Thyroid gland (tissue), 4 donors: Measurements from ENCODE around the gene NKTR. TPM values are rescaled to one million over a fixed set of nuclear protein-coding genes. Genes with fewer than 3 reads are reported as not detected.

Source experiments
- DNase-seq, 2 donors: peaks; one replicate each; pipeline ENCODE4 v3.0.0-alpha.2; 2019
- H3K27ac ChIP-seq, 3 donors: fragments of 200-600 bp; sonication (generic); 1 replicate in 2 of 3; 2 replicates in 1 of 3; pipeline ENCODE4 v1.5.1; 2016 to 2019; ENCODE audit warnings: mild to moderate bottlenecking in 1 of 3, moderate library complexity in 1 of 3
- H3K27me3 ChIP-seq: fragments of 200-600 bp; sonication (generic); one replicate; pipeline ENCODE4 v1.5.1; 2019
- H3K36me3 ChIP-seq, 2 donors: fragments of 200-600 bp; sonication (generic); one replicate each; pipeline ENCODE4 v1.5.1; 2016 to 2019
- H3K4me1 ChIP-seq, 2 donors: fragments of 200-600 bp; sonication (generic); one replicate each; pipeline ENCODE4 v1.5.1; 2017 to 2019
- H3K4me3 ChIP-seq, 3 donors: fragments of 200-600 bp; sonication (generic); replicated peaks in 1 of 3; 1 replicate in 2 of 3; 2 replicates in 1 of 3; pipeline ENCODE4 v1.5.1; 2016; ENCODE audit warnings: mild to moderate bottlenecking in 1 of 3
- H3K9me3 ChIP-seq: fragments of 200-600 bp; sonication (generic); one replicate; pipeline ENCODE4 v1.5.1; 2017
- CTCF ChIP-seq, 6 experiments: fragments of 200-600 bp in 3 of 6; fragments of 450-650 bp in 3 of 6; sonication (generic) in 3 of 6; IDR thresholded peaks; one replicate each; pipeline ENCODE4 v1.5.1; 2016 to 2019; ENCODE audit warnings: antibody characterized with exemption in 6 of 6, mild to moderate bottlenecking in 2 of 6, inconsistent platforms in 1 of 6, moderate library complexity in 1 of 6
- POLR2A ChIP-seq, 2 donors: fragments of 450-650 bp; IDR thresholded peaks; one replicate each; pipeline ENCODE4 v1.6.1; 2017; ENCODE audit warnings: antibody characterized with exemption in 2 of 2, mild to moderate bottlenecking in 2 of 2, moderate library complexity in 1 of 2
- WGBS, 2 donors: methylation state at CpG; one replicate each; pipeline ENCODE4 v1.1.5; 2017; 5-methylcytosine and 5-hydroxymethylcytosine counted together
- intact Hi-C: fragments of 100-400 bp; cut with DNase I; formaldehyde crosslinking; loops from one replicate; pipeline ENCODE4 v1.15.1; 2023
- total RNA-seq, 4 donors: library from RNA; depleted of rRNA; stranded (reverse); fragments of >200 nt; gene quantifications; one replicate each; pipeline ENCODE4 v1.2.3, GENCODE V29; 2016

The NKTR gene
- total RNA-seq, 4 donors from 2014 or later, result 157 to 383 (median 197) TPM

DNA sequence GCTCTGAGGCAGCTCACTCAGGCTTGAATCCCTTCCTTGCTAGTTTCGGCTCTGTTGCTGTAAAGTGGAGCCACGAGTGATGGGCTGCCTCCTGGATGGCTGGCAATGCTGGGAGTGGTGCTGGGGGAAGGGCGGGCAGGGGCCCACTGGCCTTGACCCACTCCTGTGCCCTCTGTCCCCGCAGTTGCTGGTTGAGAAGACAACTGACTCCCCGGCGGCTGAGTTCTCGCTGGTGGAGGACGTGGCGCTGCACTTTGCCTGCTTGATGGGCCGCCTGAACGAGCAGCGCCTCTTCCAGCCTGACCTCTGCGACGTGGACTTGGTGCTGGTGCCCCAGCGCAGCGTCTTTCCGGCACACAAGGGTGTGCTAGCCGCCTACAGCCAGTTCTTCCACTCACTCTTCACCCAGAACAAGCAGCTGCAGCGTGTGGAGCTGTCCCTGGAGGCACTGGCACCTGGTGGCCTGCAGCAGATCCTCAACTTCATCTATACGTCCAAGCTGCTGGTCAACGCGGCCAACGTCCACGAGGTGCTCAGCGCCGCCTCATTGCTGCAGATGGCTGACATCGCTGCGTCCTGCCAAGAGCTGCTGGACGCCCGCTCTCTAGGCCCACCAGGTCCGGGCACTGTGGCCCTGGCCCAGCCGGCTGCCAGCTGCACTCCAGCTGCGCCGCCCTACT is 57.7 kb downstream of the NKTR start:
- no peak for DNase-seq
- no peak for TF ChIP-seq CTCF (IDR thresholded peaks at IDR 0.05)
- TF ChIP-seq POLR2A (IDR thresholded peaks at IDR 0.05), result no peak
- Histone ChIP-seq H3K4me1 (peaks cover 12 to 17% of the 10 kb centered on the region in 2 donors), H3K27me3 (no peaks in the 10 kb centered on the region), H3K9me3 (no peaks in the 10 kb centered on the region), H3K27ac (no peak overlapping the region), H3K36me3 (peaks cover 0 to 5% of the 10 kb centered on the region in 2 donors), H3K4me3 (no peak overlapping the region)
- 90 to 99% methylated on average over 20 to 32 of the region's 34 CpGs for WGBS, 2 donors
- intact Hi-C loops, result no loop called here

GRCh38 chr3:42658771-42659390 is 58.4 kb downstream of the NKTR start:
- Histone ChIP-seq H3K9me3 (no peaks in the 10 kb centered on the region), H3K27me3 (no peaks in the 10 kb centered on the region), H3K4me3 (no peak overlapping the region), H3K27ac (no peak overlapping the region), H3K4me1 (peaks cover 6 to 12% of the 10 kb centered on the region in 2 donors), H3K36me3 (peaks cover 0 to 5% of the 10 kb centered on the region in 2 donors)
- no peak for DNase-seq
- WGBS, 2 donors, result 78 to 83% methylated on average over 22 of the region's 22 CpGs
- no peak for TF ChIP-seq POLR2A (IDR thresholded peaks at IDR 0.05)
- no peak for TF ChIP-seq CTCF (IDR thresholded peaks at IDR 0.05)
- intact Hi-C loops, result no loop called here

DNA sequence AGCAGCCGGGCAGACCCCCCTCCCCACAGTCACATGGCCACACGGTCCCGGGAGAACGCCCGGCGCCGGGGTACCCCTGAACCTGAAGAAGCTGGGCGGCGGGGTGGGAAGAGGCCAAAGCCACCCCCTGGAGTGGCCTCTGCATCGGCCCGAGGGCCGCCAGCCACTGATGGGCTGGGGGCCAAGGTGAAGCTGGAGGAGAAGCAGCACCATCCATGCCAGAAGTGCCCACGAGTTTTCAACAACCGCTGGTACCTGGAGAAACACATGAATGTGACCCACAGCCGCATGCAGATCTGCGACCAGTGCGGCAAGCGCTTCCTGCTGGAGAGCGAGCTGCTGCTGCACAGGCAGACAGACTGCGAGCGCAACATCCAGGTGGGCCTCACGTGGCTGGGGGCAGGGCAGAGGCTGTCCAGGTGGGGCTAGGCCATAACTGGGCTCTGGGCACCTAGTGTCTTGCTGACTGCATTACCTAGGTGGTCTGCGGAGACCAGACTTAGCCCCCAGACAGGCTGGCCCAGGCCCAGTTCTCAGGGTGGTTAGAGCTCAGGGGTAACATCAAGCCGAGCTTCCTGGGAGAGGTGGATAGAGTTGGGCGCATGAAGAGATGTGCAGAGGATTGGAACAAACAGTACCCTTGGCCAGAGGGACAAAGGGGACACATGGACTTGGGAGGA is 59.1 kb downstream of the NKTR start:
- TF ChIP-seq CTCF (IDR thresholded peaks at IDR 0.05), result no peak
- no peak for TF ChIP-seq POLR2A (IDR thresholded peaks at IDR 0.05)
- Histone ChIP-seq H3K27ac (no peak overlapping the region), H3K9me3 (no peaks in the 10 kb centered on the region), H3K27me3 (no peaks in the 10 kb centered on the region), H3K4me3 (no peak overlapping the region), H3K4me1 (peaks cover 6 to 12% of the 10 kb centered on the region in 2 donors), H3K36me3 (peaks cover 0 to 5% of the 10 kb centered on the region in 2 donors)
- no peak for DNase-seq
- 80% methylated on average over 12 to 24 of the region's 25 CpGs for WGBS, 2 donors
- intact Hi-C loops, result no loop called here

- intact Hi-C loops, result no loop called here
- no peak overlapping the region for H3K27ac ChIP-seq
- TF ChIP-seq POLR2A (IDR thresholded peaks at IDR 0.05), result no peak
- no peak for TF ChIP-seq CTCF (IDR thresholded peaks at IDR 0.05)
These were observed 59.7 kb downstream of the NKTR start for GRCh38 chr3:42660131-42660715.

More at GRCh38 chr3:42660131-42660715, 59.7 kb downstream of the NKTR start:
- Histone ChIP-seq H3K9me3 (no peaks in the 10 kb centered on the region), H3K27me3 (no peaks in the 10 kb centered on the region), H3K4me3 (no peak overlapping the region), H3K4me1 (peaks cover 0 to 9% of the 10 kb centered on the region in 2 donors), H3K36me3 (peaks cover 0 to 5% of the 10 kb centered on the region in 2 donors)
- 46 to 58% methylated on average over 5 to 6 of the region's 6 CpGs for WGBS, 2 donors
- DNase-seq, result peak; percentile 70 to 78
